Fibroblast of lung (primary cell): ENCODE data around the gene CRIP1. TPM values are rescaled to one million over a fixed set of nuclear protein-coding genes. Genes with fewer than 3 reads are reported as not detected.

Source experiments
- DNase-seq, 2 donors: peaks; one replicate each; pipeline versions ENCODE4 v3.0.0 to v3.0.0-alpha.2; 2010; ENCODE audit warnings: low read depth in 2 of 2
- H2AFZ ChIP-seq: 2 replicates; pipeline ENCODE4 v1.5.1; 2012; ENCODE audit warnings: low read length, control low read depth, inconsistent platforms
- H3K27ac ChIP-seq: 2 replicates; pipeline ENCODE4 v1.5.1; 2011; ENCODE audit warnings: low read length, control low read depth; ENCODE audit not compliant: insufficient read depth
- H3K27me3 ChIP-seq: 2 replicates; pipeline ENCODE4 v1.5.1; 2011; ENCODE audit warnings: mild to moderate bottlenecking, low read length; ENCODE audit not compliant: control insufficient read depth, insufficient read depth
- H3K36me3 ChIP-seq: 2 replicates; pipeline ENCODE4 v1.5.1; 2011; ENCODE audit warnings: low read length; ENCODE audit not compliant: control insufficient read depth, insufficient read depth
- H3K4me1 ChIP-seq: 2 replicates; pipeline ENCODE4 v1.5.1; 2011; ENCODE audit warnings: low read length; ENCODE audit not compliant: control insufficient read depth, insufficient read depth; ENCODE audit errors: extremely low read depth
- H3K4me2 ChIP-seq: 2 replicates; pipeline ENCODE4 v1.5.1; 2011; ENCODE audit warnings: low read length, control low read depth; ENCODE audit not compliant: insufficient read depth; ENCODE audit errors: extremely low read depth
- H3K4me3 ChIP-seq, 4 experiments: fragments of 200-600 bp in 1 of 4; sonication (generic) in 1 of 4; replicated peaks in 1 of 4; 2 replicates each; pipeline ENCODE4 v1.5.1; 2011 to 2016; ENCODE audit warnings: low read length in 4 of 4, low read depth in 3 of 4, mild to moderate bottlenecking in 3 of 4, control low read depth in 2 of 4, inconsistent platforms in 1 of 4, mixed read lengths in 1 of 4; ENCODE audit not compliant: insufficient read depth in 1 of 4; ENCODE audit errors: control extremely low read depth in 1 of 4
- H3K79me2 ChIP-seq: 2 replicates; pipeline ENCODE4 v1.5.1; 2012; ENCODE audit warnings: mild to moderate bottlenecking, low read length, inconsistent platforms; ENCODE audit not compliant: control insufficient read depth, insufficient read depth
- H3K9ac ChIP-seq: 2 replicates; pipeline ENCODE4 v1.5.1; 2011; ENCODE audit warnings: mild to moderate bottlenecking, low read length, control low read depth; ENCODE audit not compliant: insufficient read depth
- H3K9me3 ChIP-seq: 2 replicates; pipeline ENCODE4 v1.5.1; 2012; ENCODE audit warnings: low read depth, low read length; ENCODE audit not compliant: control insufficient read depth, insufficient read depth
- H4K20me1 ChIP-seq: 2 replicates; pipeline ENCODE4 v1.5.1; 2011; ENCODE audit warnings: low read length; ENCODE audit not compliant: control insufficient read depth, insufficient read depth; ENCODE audit errors: extremely low read depth
- EZH2 ChIP-seq: IDR thresholded peaks from 2 replicates; pipeline ENCODE4 v1.5.1; 2012; ENCODE audit warnings: low read length, control low read depth, mild to moderate bottlenecking; ENCODE audit errors: missing control alignments
- polyA plus RNA-seq, 2 donors: library from polyadenylated mRNA; depleted of rRNA in 1 of 2; stranded (reverse) in 1 of 2; unstranded in 1 of 2; fragments of >200 nt; gene quantifications; 2 replicates each; pipeline ENCODE4 v1.2.1, GENCODE V29; 2011 to 2012; ENCODE audit warnings: missing spikeins in 1 of 2
- total RNA-seq: library from RNA; depleted of rRNA; stranded (reverse); fragments of >200 nt; gene quantifications from 2 replicates; pipeline ENCODE4 v1.2.1, GENCODE V29; 2014
- TF ChIP-seq, protein P1 (sequence below), 2 donors: IDR thresholded peaks in 1 of 2; conservative IDR thresholded peaks in 1 of 2; 1 replicate in 1 of 2; 2 replicates in 1 of 2; pipeline ENCODE4 v1.5.1; 2011 to 2012; ENCODE audit warnings: low read length in 2 of 2, control low read depth in 1 of 2, inconsistent platforms in 1 of 2, low read depth in 1 of 2, mild to moderate bottlenecking in 1 of 2

The CRIP1 gene
- total and polyA plus RNA-seq, 2 donors (not counting 1 experiment from before 2014, with no cell fraction given), result 2.5 to 3.0 TPM

GRCh38 chr14:105508069-105508468, 21.4 kb downstream of the CRIP1 start:
- no peaks in the 10 kb centered on the region for H4K20me1 ChIP-seq
- no peak for TF ChIP-seq EZH2
- no peaks in the 10 kb centered on the region for H3K27me3 ChIP-seq
- no peak for DNase-seq
- H3K79me2 ChIP-seq, result no peaks in the 10 kb centered on the region
- no peak overlapping the region for H3K4me3 ChIP-seq
- no peak overlapping the region for H3K4me2 ChIP-seq
- no peak overlapping the region for H3K9ac ChIP-seq
- H3K27ac ChIP-seq, result no peak overlapping the region
- H3K9me3 ChIP-seq, result no peaks in the 10 kb centered on the region
- no peaks in the 10 kb centered on the region for H3K4me1 ChIP-seq
- no peak overlapping the region for H2AFZ ChIP-seq
- H3K36me3 ChIP-seq, result no peaks in the 10 kb centered on the region

DNA sequence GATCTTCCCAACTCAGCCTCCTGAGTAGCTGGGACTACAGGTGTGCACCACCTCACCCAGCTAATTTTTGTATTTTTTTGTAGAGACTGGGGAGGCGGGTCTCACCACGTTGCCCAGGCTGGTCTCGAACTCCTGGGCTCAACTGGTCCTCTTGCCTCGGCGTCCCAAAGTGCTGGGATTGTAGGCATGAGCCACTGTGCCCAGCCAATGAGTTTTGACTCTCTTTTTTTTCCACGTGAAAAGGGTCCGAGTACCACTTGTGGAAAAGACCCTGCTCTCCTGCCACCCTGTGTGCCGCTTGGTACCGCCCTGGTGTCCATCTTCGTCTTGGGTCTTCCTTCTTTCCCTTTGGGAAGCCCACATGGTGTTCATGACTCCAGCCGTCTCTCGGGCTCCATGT, 21.9 kb downstream of the CRIP1 start:
- no peaks in the 10 kb centered on the region for H3K27me3 ChIP-seq
- no peaks in the 10 kb centered on the region for H3K9me3 ChIP-seq
- no peaks in the 10 kb centered on the region for H3K79me2 ChIP-seq
- H3K4me2 ChIP-seq, result no peak overlapping the region
- TF ChIP-seq, protein P1, sequence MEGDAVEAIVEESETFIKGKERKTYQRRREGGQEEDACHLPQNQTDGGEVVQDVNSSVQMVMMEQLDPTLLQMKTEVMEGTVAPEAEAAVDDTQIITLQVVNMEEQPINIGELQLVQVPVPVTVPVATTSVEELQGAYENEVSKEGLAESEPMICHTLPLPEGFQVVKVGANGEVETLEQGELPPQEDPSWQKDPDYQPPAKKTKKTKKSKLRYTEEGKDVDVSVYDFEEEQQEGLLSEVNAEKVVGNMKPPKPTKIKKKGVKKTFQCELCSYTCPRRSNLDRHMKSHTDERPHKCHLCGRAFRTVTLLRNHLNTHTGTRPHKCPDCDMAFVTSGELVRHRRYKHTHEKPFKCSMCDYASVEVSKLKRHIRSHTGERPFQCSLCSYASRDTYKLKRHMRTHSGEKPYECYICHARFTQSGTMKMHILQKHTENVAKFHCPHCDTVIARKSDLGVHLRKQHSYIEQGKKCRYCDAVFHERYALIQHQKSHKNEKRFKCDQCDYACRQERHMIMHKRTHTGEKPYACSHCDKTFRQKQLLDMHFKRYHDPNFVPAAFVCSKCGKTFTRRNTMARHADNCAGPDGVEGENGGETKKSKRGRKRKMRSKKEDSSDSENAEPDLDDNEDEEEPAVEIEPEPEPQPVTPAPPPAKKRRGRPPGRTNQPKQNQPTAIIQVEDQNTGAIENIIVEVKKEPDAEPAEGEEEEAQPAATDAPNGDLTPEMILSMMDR (conservative IDR thresholded peaks at IDR 0.05 in 1 of 2, IDR thresholded peaks at IDR 0.05 in 1 of 2; ENCODE audit: low read depth in 1 of 2, low read length in 2 of 2), result no peak
- TF ChIP-seq EZH2, result no peak
- no peaks in the 10 kb centered on the region for H3K36me3 ChIP-seq
- H4K20me1 ChIP-seq, result no peaks in the 10 kb centered on the region
- no peak overlapping the region for H2AFZ ChIP-seq
- H3K4me3 ChIP-seq, result no peak overlapping the region
- DNase-seq, result no peak
- H3K27ac ChIP-seq, result no peak overlapping the region
- no peaks in the 10 kb centered on the region for H3K4me1 ChIP-seq
- no peak overlapping the region for H3K9ac ChIP-seq

DNA sequence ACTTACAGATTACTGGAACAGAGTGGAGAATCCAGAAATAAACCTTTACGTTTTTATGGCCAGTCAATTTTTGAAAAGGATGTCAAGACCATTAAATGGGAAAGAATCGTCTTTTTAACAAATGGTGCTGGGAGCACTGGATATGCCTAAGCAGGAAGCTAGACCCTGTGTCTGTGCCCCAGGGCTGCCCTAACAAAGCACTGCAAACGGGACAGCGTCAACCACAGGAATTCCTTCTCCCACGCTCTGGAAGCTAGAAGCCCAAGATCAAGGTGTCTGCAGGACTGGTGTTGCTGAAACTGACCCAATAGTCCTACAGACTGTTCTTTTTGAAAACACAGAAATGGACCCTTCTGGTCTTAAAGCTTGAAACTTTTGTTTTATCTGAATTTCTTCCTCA, 30.4 kb downstream of the CRIP1 start:
- Histone ChIP-seq H3K27ac (no peak overlapping the region), H3K4me2 (no peak overlapping the region), H3K27me3 (peaks cover 8% of the 10 kb centered on the region), H3K9ac (no peak overlapping the region), H3K4me1 (no peaks in the 10 kb centered on the region), H2AFZ (no peak overlapping the region), H3K36me3 (no peaks in the 10 kb centered on the region), H3K79me2 (no peaks in the 10 kb centered on the region), H3K9me3 (no peaks in the 10 kb centered on the region), H3K4me3 (no peak overlapping the region), H4K20me1 (no peaks in the 10 kb centered on the region)
- peak in 1 of 2 donors; percentile 16 for DNase-seq
- TF ChIP-seq, protein P1 (conservative IDR thresholded peaks at IDR 0.05 in 1 of 2, IDR thresholded peaks at IDR 0.05 in 1 of 2; ENCODE audit: low read depth in 1 of 2, low read length in 2 of 2), result no peak
- TF ChIP-seq EZH2, result no peak
